GM18502 (cell line): ENCODE measurements around the gene SEMA6A.
"Not testable (repeated sequence)": the region's sequence is repeated elsewhere in the genome, so short reads cannot be mapped to it uniquely, and the experiment has no call there.

Experiments
- ATAC-seq: cut with Tn5 transposase; IDR thresholded peaks from one replicate; pipeline ENCODE4 v1.9.1; 2021; ENCODE audit warnings: mild to moderate bottlenecking; ENCODE audit not compliant: unreplicated experiment, poor library complexity

SEMA6A gene

DNA sequence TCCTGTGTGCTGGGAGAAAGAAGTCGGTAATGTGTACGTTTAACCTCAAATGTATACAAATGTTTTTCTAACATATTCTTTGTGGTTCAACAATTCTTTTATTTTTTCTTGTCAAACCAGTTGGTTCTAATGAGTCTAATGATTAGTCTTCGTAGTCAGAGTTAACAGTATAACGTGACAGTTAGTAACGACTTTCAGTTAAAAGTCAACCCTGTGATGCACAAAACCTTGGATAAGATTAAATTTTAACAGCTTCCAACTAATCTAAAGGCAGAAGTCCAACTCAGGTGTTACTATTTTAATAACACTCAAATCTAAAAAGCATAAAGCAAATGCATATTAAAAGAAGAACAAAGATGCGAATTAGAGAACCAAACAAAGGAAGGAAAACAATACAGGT is 47.0 kb downstream of the SEMA6A start:
- no peak for ATAC-seq

DNA sequence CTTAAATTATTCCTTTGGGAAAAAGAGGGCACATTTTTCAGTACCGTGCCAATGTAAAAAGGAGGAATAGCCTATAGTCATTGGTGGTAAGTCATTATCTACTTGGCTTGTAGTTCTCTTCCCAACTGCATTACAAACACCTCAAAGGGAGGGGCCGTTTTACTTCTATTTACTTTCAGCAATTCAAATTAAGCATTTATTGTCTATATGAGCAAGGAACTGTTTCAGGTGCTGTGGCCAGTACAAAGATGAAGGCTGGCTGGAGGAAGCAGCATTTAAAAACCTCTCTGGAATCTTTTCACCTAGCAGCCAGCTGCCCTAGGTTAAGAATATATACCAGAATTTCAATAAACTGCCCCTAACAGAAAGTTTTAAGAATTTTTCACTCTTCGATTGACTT is 48.9 kb downstream of the SEMA6A start:
- no peak for ATAC-seq

DNA sequence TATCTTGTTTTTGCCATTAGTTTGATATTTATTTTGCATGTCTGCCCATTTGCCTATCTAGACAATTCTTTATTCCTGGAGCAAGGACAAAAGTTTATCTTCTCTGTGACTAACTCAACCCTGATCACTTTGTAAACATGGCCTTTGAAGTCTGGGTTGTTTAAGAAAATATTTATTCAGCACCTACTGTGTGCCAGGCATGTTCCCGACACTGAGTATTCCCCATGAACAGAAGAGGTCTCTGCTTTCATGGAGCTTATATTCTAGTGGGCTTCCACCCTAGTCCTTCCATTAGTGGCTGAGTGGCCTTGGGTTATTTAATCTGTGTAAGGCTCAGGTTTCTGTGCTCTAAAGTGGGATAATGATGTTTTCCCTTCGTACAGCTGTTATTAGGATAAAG is 49.7 kb downstream of the SEMA6A start:
- ATAC-seq = no peak

DNA sequence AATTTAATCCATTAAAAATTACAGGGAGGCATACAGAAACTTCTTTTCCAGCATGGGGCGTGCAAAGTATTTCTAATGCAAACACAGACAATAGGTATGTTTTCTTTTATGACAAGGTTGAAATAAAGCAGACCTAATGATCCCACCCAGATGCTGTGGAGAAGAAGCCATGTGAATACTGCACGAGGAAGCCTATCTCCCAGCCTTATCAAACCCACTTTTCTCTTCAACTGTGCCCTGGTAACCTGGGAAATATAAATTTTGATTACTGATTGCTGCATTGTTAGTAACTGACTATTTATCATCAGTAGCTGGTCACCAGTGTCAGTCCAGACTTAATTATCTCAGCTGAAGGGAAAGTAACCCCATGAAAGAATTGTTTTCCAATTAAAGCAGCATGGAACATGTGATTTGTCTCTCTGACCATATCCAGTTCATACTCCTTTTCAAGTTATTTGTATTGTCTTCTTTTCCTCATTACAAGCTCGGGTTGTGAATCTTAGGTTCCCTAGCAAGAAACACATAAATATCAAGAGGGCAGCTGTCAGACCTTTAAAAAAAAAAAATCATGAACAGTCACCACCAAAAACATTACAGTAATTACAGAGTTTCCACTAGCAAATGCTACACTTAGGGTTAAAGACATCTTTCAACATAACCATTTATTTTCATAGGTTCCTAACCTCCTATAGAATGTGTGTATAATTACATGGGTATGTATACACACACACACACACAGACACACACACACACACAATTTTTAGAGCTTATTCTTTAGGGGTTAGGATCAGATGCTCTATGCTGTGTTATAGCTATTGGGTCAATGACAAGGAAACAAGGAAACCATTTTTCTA is 50.3 kb downstream of the SEMA6A start:
- no peak for ATAC-seq

DNA sequence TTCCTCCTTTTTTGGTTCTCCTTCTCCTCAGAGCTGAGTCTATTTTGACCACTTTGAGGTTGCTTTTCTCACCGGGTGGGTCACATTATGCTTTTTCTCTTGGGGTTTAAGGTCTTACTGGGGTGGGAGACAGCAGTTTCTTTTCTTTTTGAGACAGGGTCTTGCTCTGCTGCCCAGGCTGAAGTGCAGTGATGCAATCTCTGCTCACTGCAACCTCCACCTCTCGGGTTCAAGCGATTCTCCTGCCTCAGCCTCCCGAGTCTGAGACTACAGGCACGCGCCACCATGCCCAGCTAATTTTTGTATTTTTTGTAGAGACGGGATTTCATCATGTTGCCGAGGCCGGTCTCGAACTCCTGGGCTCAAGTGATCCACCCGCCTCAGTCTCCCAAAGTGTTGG is 51.4 kb downstream of the SEMA6A start:
- not testable (repeated sequence) for ATAC-seq

DNA sequence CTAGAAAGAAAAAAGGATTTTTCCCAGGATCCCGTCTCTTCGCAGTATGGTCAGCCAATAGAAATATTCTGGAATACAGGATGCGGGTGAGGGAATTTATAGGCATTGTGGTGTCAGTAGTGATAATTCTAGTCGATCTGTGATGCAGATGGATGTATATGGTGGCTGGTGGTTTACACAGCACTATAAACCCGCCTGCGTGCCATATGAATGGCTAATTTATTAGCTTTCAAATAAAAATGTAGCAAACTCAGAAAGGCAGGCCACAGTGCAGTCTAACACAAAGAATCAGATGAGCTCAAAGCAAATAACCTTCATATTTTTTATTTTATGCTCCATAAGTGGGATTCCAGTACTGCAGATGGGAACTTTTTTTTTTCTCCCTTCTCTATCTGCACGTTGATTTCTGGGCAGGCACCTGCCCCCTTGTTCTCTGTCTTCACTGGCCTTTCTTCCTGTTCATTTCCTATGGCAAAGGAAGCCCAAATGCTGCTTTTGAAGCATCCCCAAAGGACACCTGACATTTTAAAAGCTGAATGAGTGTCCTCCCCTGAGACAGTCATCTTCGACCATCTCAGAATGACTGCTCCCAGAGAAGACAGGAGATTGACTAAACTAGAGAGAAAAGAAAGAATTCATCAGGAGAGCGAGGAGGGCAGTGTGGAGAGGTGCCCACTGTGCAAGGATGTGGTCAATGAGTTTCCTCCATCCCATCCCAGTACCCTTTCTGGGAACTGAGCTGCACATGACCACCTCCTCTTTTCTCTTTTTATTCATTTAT is 52.1 kb downstream of the SEMA6A start:
- ATAC-seq = no peak

DNA sequence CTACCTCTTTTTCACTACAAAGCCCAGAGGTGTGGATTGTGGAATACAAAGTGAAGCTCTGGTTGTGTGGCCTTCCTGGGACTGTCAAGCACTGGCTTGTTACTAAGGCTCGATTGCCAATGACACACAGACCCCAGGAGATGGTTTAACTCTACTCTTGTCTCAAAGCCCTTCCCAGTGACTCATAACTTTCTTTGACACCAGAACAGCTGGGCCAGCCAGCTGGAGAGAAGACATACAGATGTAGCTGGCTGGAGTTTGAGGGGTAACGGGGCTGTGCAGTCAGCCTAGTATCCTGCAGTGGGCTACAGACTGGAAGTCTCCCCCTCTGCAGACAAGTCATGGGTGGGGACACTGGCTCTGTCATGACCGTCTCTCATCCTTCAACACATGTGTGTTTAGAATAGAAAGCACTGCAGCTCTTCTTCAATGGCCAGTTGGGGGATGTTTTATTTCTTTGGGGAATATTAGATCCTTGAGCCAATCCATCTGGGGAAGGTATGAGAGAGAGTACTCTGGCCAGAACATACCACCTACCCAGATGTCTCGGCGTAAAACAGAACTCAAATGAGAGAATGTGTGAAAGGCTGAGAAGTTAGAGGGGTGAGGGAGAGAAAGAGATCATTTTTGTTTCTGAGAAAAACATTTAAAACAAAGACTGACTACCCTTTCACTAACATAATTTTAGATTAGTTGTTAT is 53.3 kb downstream of the SEMA6A start:
- peak; percentile 47 for ATAC-seq

DNA sequence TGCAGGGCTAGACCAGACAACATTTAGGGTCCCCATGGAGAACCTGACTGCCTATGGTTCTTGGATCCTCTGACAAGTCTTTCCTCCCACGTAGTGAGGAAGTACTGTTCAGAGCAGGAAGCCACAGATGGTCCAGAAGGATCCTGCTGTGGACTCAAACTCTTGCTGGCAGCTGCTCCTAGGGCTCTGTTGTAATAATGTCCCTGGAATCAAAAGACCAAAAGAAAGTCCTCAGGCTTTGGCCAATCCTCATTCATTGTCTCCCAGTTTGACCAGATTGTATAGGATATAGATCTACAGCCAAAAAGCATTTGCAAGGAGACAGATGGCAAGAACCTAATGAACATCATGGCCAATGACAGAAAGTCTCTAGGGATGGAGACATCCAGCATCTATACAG is 53.9 kb downstream of the SEMA6A start:
- ATAC-seq = peak; percentile 14

DNA sequence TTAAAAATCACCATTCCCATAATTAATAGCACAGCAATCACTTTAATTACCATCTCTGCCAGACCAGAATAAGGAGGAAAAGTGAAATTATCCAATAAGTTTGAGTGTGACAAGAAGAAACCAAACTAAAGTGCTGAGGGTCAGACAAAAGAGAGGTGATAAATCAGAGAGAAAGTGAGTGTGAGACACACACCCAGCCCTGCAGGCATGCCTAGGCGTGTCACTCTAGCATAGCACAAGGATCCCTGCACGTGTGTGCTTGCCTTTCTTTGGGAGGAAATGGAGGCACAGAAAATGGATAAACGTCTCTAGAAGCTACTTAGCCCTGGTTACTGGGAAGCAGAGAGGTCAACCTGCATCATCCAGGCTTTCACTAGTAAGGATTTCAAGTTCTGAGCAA is 56.2 kb downstream of the SEMA6A start:
- no peak for ATAC-seq

DNA sequence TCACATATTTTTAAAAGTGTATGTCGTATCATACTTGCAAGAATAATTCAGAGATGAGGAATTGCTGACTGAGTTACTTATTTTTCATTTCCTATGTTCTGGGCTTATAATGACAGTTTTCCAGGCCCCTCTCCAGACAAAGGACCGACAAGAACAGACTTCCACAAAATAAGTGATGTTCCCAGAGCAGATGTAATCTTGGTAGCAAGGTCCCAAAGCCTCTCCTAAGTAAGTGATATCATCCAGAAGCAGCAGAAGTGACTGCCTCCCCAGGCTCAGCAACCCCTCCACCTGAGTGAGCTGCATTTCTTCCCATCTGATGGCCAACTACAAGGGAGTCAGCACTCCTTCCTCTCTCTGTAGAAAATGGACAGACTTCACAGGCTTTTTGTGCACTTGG is 57.1 kb downstream of the SEMA6A start:
- no peak for ATAC-seq

DNA sequence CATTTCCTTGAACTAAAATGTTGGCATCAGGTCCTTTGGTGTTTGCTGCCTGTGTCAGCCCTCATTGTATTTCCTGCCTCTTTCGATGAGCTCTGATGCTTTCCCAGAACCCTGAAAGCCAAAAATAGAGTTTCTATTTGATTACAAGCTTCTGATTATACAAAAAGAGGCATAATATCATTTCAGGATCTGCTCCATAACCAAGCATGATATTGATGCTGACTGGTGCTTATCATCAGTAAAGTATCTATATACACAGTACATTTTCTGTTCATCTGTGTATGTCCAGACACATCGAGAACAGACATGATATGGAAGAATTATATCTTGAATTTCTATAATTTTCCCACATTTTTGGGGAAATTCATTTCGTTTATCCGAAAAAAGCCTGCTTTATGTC is 58.6 kb downstream of the SEMA6A start:
- ATAC-seq = no peak

DNA sequence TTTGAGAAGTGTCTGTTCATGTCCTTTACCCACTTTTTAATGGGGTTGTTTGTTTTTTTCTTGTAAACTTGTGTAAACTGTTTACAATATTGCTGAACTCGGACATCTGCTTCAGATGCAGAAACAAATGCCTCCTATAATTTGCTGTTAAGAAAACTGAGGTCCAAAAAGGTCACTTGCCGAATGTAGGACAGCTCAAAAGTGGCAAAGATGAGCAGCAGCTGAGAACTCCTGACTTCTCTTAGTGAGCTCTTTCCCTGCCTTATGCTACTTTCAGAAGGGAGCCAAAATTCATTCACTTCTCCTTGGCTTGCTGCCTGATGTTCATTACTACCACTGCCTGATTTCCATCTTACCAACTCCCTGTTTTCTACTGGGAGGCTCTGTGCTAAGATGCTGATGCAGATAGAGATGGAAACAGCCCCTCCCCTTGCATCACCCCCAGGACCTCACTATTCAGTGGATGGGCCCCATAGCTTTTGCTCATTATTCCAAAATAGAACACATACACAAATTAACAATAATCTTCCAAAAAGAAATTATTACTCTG is 60.1 kb downstream of the SEMA6A start:
- no peak for ATAC-seq

DNA sequence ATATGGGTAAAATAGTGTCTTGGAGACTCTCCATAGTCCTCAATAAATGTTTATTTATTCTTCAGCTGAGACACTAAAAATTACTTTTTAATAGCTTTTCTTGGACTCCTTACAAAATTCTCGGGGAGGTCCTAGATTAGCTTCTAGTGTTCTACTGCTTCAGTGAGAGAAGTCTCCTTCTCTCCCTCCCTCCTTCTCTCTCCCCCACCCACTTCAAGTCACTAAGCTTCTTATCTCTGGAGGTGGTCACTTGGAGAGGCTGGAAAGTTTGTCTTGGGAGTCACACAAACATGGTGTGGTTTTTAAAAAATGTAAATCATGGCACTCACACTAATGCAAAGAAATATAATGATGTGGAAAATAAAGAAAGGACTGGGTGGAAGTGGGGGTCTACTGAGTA is 64.1 kb downstream of the SEMA6A start:
- no peak for ATAC-seq

DNA sequence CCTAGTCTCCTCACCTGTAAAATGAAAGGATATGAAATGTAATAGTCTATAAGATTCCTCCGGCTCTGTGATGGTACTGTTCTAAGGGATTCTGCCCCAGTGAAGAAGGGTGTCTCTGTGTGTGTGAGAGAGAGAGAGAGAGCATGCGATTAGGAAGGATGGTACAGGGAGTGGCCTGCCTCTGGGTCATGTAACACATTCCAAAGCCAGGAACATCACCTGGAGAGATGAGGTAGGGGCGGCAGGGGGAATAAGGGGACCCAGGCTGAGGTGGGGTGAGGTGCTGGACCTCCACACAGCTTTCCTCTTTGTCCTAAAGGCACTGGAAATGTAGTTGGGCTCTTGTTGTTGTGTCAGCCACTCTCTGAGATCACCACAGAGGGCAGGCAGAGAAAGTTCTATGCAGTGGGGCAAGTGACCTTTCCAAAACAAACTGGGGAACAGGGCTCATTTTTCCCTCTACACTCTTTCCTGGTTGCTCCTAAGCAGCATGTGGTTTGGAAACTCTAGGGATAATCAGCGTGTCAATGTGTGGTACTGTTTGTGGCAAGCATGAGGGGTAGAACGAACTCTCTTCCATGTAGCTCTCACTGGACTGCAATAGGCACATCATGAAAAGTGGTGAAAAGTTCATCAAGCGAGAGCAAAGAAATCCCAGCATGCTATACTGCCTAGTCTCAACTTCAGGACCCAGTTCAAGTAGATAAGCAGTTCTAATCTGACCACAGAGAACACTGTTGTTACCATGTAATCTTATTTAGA is 65.0 kb downstream of the SEMA6A start:
- ATAC-seq = no peak

DNA sequence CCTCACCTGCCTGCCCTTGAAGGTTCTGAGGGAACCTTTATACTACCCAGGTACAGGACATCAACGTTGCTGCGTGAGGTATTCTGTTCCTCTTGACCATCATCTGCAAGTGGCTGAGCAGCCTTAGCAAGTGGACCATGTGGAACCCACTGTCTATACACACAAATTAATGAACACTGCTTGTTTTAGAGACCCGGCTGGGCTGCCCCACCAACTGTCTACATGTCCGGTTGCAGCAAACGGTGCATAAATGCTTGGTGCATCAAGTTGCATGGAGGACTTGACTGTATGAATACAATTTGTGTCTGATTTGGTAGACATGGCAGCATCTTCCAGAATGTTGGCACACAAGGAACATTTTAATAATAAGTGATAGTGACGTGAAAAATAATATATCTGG is 65.8 kb downstream of the SEMA6A start:
- no peak for ATAC-seq

DNA sequence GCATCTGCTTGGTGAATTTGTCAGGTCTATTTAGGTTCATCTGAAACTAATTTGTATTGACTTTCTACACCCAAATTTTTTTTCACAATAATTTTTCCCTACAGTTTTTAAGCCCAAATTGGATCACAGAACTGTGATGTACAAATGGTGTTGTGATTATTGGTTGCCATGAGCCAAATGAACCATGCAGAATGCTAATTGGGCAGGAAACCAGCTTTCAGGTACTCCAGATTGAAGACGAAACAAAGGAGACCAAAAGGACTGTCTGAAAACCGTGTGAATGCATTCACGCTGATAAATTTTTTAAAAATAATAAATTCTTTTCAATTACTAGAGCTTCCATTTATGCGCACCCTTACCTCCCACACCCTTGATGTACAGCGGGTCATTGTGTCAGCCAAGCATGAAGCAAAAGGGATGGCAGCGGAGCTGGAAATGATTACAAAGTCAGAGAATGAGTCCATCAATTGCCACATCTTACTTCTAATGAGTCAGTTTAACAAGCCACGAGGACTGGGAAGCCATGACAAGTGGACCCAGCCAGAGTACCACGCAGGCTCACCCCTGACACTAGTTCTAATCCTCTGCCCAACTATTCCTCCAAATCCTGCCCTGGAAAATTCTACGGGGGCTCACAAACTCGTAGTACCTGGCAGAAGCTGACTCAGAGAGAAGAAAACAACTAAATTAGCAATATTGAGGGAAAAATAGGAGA is 66.5 kb downstream of the SEMA6A start:
- no peak for ATAC-seq

DNA sequence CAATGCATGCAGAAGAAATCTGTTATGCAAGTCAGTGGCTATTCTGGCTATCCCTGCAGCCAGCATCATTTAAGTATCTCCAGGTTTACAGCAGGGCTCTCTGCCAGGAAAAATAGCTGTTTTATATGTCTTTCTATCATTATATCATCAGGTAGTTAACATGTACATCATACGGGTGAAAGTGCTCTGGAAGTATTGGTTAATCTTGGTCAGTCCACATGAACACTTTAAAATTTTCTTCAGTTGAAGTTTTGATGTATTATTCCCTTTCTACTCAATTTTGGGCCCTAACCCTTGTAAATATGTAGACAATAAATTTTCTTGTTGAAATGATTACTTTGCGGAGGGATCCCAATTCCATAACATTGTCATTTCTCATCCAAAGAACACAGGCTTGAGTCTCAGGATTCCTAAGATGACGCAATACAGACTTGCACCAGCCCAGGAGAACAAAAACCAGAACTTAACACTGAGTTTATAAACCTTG is 67.5 kb downstream of the SEMA6A start:
- ATAC-seq = no peak

DNA sequence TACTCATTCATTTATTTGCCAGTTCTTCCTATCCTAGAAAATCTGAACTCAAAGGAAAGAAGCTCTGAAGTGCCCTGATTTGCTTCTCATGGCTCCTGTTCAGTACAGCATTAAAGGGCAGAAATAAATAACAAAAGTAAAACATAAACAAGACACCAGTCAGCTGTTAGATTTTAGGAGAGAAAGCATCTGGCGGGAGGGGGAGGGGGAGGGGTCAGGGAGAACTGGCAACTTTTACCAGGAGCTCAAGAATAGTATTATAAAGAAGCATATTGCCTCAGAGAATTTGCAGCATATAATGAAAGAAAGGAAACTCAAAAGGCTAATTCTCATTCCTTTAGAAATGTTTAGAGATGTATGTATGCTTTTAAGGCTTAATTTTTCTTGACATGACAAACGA is 68.1 kb downstream of the SEMA6A start:
- no peak for ATAC-seq

DNA sequence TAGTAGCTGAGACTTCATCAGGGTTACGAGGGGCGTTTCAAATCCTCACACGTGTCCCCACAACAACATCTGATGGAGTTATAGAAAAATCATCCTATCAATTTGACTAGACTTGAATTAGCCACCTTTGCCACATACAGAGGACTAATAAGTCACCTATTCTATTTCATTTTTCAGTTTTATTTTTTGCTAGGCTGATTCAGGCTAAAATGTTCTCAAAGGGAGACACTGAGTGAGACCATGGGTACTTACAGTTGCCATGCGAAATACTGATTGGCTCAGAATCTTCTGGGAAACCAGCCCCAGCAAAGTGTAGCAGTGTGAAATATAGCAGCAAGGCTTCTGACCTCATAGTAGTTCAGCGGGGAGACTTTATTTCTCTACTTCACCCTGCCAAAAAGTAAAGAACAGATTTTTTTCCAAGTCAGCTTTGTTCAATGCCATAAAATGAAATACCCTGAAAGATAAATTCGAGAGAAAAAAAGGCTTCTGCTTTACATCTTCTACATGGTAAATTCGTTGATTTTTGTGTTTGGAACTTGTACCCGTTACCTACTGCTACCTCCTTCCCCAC is 69.9 kb downstream of the SEMA6A start:
- no peak for ATAC-seq
